Loucy (cell line): ENCODE results near the gene HIP1R.

Source experiments
- H2AFZ ChIP-seq: fragments of 200-600 bp; sonication (generic); 2 replicates; pipeline ENCODE4 v1.6.0; 2016; ENCODE audit warnings: antibody characterized with exemption, mild to moderate bottlenecking, low read length, moderate library complexity
- H3F3A ChIP-seq: fragments of 200-600 bp; 2 replicates; pipeline ENCODE4 v1.6.0; 2016; ENCODE audit warnings: antibody characterized with exemption, low read depth, mild to moderate bottlenecking
- H3K27me3 ChIP-seq: fragments of 200-600 bp; sonication (generic); 2 replicates; pipeline ENCODE4 v1.6.1; 2014; ENCODE audit warnings: low read length, mild to moderate bottlenecking; ENCODE audit not compliant: insufficient read depth, poor library complexity, severe bottlenecking
- H3K36me3 ChIP-seq: fragments of 200-600 bp; sonication (generic); 2 replicates; pipeline ENCODE4 v1.6.1; 2016; ENCODE audit warnings: low read length; ENCODE audit not compliant: insufficient read depth
- H3K4me1 ChIP-seq: fragments of 200-600 bp; sonication (generic); 2 replicates; pipeline ENCODE4 v1.5.1; 2014; ENCODE audit warnings: low read length, mild to moderate bottlenecking; ENCODE audit not compliant: insufficient read depth, poor library complexity, severe bottlenecking
- H3K4me2 ChIP-seq: fragments of 200-600 bp; sonication (generic); 2 replicates; pipeline ENCODE4 v1.6.0; 2014; ENCODE audit warnings: antibody characterized with exemption, low read length, low read depth, mild to moderate bottlenecking; ENCODE audit not compliant: poor library complexity, severe bottlenecking
- H3K4me3 ChIP-seq: fragments of 200-600 bp; sonication (generic); 2 replicates; pipeline ENCODE4 v1.5.1; 2014; ENCODE audit warnings: low read length, mild to moderate bottlenecking, mixed read lengths; ENCODE audit not compliant: poor library complexity, severe bottlenecking
- H3K79me2 ChIP-seq: fragments of 200-600 bp; sonication (generic); 2 replicates; pipeline ENCODE4 v1.6.1; 2014; ENCODE audit warnings: low read length; ENCODE audit not compliant: insufficient read depth
- H3K9ac ChIP-seq: fragments of 200-600 bp; sonication (generic); 2 replicates; pipeline ENCODE4 v1.6.0; 2014; ENCODE audit warnings: mild to moderate bottlenecking, low read depth, low read length, moderate library complexity; ENCODE audit not compliant: poor library complexity, severe bottlenecking
- H3K9me2 ChIP-seq: fragments of 200-600 bp; sonication (generic); replicated peaks from 2 replicates; pipeline ENCODE4 v1.6.1; 2016; ENCODE audit warnings: low read depth, low read length, mixed read lengths
- H3K9me3 ChIP-seq: fragments of 200-600 bp; sonication (generic); 2 replicates; pipeline ENCODE4 v1.6.1; 2014; ENCODE audit warnings: mild to moderate bottlenecking, antibody characterized with exemption, low read length, low read depth; ENCODE audit not compliant: insufficient read depth
- H4K20me1 ChIP-seq: fragments of 200-600 bp; sonication (generic); 2 replicates; pipeline ENCODE4 v1.6.0; 2014; ENCODE audit warnings: antibody characterized with exemption, low read length, mild to moderate bottlenecking; ENCODE audit not compliant: insufficient read depth, poor library complexity, severe bottlenecking
- CTCF ChIP-seq: fragments of 200-600 bp; sonication (generic); conservative IDR thresholded peaks from 2 replicates; pipeline ENCODE4 v1.5.1; 2014; ENCODE audit warnings: mild to moderate bottlenecking, antibody characterized with exemption, low read length
- EZH2phosphoT487 ChIP-seq: fragments of 200-600 bp; IDR thresholded peaks from 2 replicates; pipeline ENCODE4 v1.6.1; 2018; ENCODE audit warnings: antibody characterized with exemption, mild to moderate bottlenecking, moderate library complexity, borderline replicate concordance

The HIP1R gene

GRCh38 chr12:122845041-122845864, 10.0 kb downstream of the HIP1R start:
- H2AFZ ChIP-seq: no peak overlapping the region
- H3K27me3 ChIP-seq: no peaks in the 10 kb centered on the region
- TF ChIP-seq CTCF (no peak), EZH2phosphoT487 (no peak)
- H4K20me1 ChIP-seq: peaks cover 9% of the 10 kb centered on the region
- H3F3A ChIP-seq: no peaks in the 10 kb centered on the region
- no peaks in the 10 kb centered on the region for H3K9me3 ChIP-seq
- peaks cover 3% of the 10 kb centered on the region; the same call in 1 of the 2 replicates for H3K36me3 ChIP-seq
- no peak overlapping the region for H3K4me3 ChIP-seq
- H3K79me2 ChIP-seq: peaks cover 38% of the 10 kb centered on the region
- peaks cover 4% of the 10 kb centered on the region for H3K4me1 ChIP-seq
- no peaks in the 10 kb centered on the region for H3K9me2 ChIP-seq
- H3K4me2 ChIP-seq: no peak overlapping the region
- H3K9ac ChIP-seq: no peak overlapping the region

GRCh38 chr12:122845865-122846621, 10.8 kb downstream of the HIP1R start:
- no peak overlapping the region for H3K4me2 ChIP-seq

More at GRCh38 chr12:122845865-122846621, 10.8 kb downstream of the HIP1R start:
- Histone ChIP-seq H2AFZ (no peak overlapping the region), H3K79me2 (peaks cover 30% of the 10 kb centered on the region), H3F3A (no peaks in the 10 kb centered on the region), H3K9me3 (no peaks in the 10 kb centered on the region), H3K9me2 (no peaks in the 10 kb centered on the region), H3K9ac (no peak overlapping the region), H4K20me1 (peaks cover 9% of the 10 kb centered on the region), H3K27me3 (no peaks in the 10 kb centered on the region), H3K4me1 (peaks cover 3% of the 10 kb centered on the region), H3K4me3 (no peak overlapping the region), H3K36me3 (peaks cover 7% of the 10 kb centered on the region; the same call in 1 of the 2 replicates)
- TF ChIP-seq EZH2phosphoT487 (no peak), CTCF (no peak)
